GM18858 (cell line): Measurements from ENCODE around the gene FXYD6.
"Not testable (repeated sequence)": the region's sequence is repeated elsewhere in the genome, so short reads cannot be mapped to it uniquely, and the experiment has no call there.

ENCODE experiments used
- ATAC-seq: cut with Tn5 transposase; IDR thresholded peaks from one replicate; pipeline ENCODE4 v1.9.1; 2021; ENCODE audit not compliant: unreplicated experiment

Gene FXYD6

GRCh38 chr11:117876341-117877119 is at the start of gene FXYD6:
Gene FXYD6 (minus strand): TSS chr11:117876658. CDS start chr11:117842776, 33,882 bp downstream.
- ATAC-seq = no peak

GRCh38 chr11:117926166-117926565 is 49.7 kb upstream of the FXYD6 start:
- not testable (repeated sequence) for ATAC-seq

GRCh38 chr11:117925198-117925925 is 48.9 kb upstream of the FXYD6 start:
- ATAC-seq = no peak

GRCh38 chr11:117924631-117925170 is 48.2 kb upstream of the FXYD6 start:
- no peak for ATAC-seq

- no peak for ATAC-seq
Observed at GRCh38 chr11:117923773-117924172, 47.3 kb upstream of the FXYD6 start.

GRCh38 chr11:117923275-117923674 is 46.8 kb upstream of the FXYD6 start:
- ATAC-seq = no peak

- no peak for ATAC-seq
Observed at GRCh38 chr11:117921893-117922292, 45.4 kb upstream of the FXYD6 start.

GRCh38 chr11:117921456-117921855 is 45.0 kb upstream of the FXYD6 start:
- no peak for ATAC-seq

GRCh38 chr11:117919781-117920221 is 43.3 kb upstream of the FXYD6 start:
- ATAC-seq = no peak

GRCh38 chr11:117919341-117919740 is 42.9 kb upstream of the FXYD6 start:
- ATAC-seq = no peak

- ATAC-seq = no peak
Observed at GRCh38 chr11:117918366-117919255, 42.2 kb upstream of the FXYD6 start.

- ATAC-seq = no peak
Observed at GRCh38 chr11:117917591-117918151, 41.2 kb upstream of the FXYD6 start.

GRCh38 chr11:117916956-117917355 is 40.5 kb upstream of the FXYD6 start:
- ATAC-seq = no peak

- ATAC-seq = no peak
Observed at GRCh38 chr11:117915672-117916235, 39.3 kb upstream of the FXYD6 start.

GRCh38 chr11:117914991-117915618 is 38.6 kb upstream of the FXYD6 start:
- ATAC-seq = no peak

GRCh38 chr11:117914398-117914761 is 37.9 kb upstream of the FXYD6 start:
- no peak for ATAC-seq

GRCh38 chr11:117913736-117914397 is 37.4 kb upstream of the FXYD6 start:
- no peak for ATAC-seq

GRCh38 chr11:117912497-117912896 is 36.0 kb upstream of the FXYD6 start:
- ATAC-seq = no peak

GRCh38 chr11:117911694-117912093 is 35.2 kb upstream of the FXYD6 start:
- no peak for ATAC-seq
